Neuronal stem cell (in vitro differentiated cells): ENCODE data around the gene PPARGC1A.

Experiments
- DNase-seq: peaks from one replicate; pipeline ENCODE4 v3.0.0-alpha.2; 2013; ENCODE audit warnings: low spot score
- H2AFZ ChIP-seq: one replicate; pipeline ENCODE4 v1.6.1; 2013; ENCODE audit warnings: mild to moderate bottlenecking, low read length, inconsistent platforms
- H2AK5ac ChIP-seq: 2 replicates; pipeline ENCODE4 v1.6.1; 2013; ENCODE audit warnings: low read depth, mild to moderate bottlenecking, inconsistent platforms, low read length, moderate library complexity, mixed read lengths
- H2BK120ac ChIP-seq: 2 replicates; pipeline ENCODE4 v1.6.1; 2013; ENCODE audit warnings: low read depth, mild to moderate bottlenecking, inconsistent platforms, low read length, moderate library complexity, mixed read lengths
- H2BK12ac ChIP-seq: one replicate; pipeline ENCODE4 v1.6.1; 2013; ENCODE audit warnings: low read length, inconsistent platforms
- H2BK15ac ChIP-seq: 2 replicates; pipeline ENCODE4 v1.6.1; 2013; ENCODE audit warnings: mild to moderate bottlenecking, low read length, inconsistent platforms, mixed read lengths
- H2BK5ac ChIP-seq: one replicate; pipeline ENCODE4 v1.6.1; 2013; ENCODE audit warnings: inconsistent platforms, mild to moderate bottlenecking, low read length, moderate library complexity
- H3K14ac ChIP-seq: one replicate; pipeline ENCODE4 v1.6.1; 2013; ENCODE audit warnings: low read length, inconsistent platforms
- H3K18ac ChIP-seq: 2 replicates; pipeline ENCODE4 v1.6.1; 2013; ENCODE audit warnings: low read length, inconsistent platforms
- H3K23ac ChIP-seq: 2 replicates; pipeline ENCODE4 v1.6.1; 2013; ENCODE audit warnings: low read depth, mild to moderate bottlenecking, mixed read lengths, low read length, inconsistent platforms; ENCODE audit not compliant: poor library complexity
- H3K27ac ChIP-seq: replicated peaks from 3 replicates; pipeline ENCODE4 v1.5.1; 2013; ENCODE audit warnings: low read length, inconsistent platforms
- H3K27me3 ChIP-seq, 3 experiments: 2 replicates each; pipeline ENCODE4 v1.6.1; 2013; ENCODE audit warnings: low read length in 3 of 3, mild to moderate bottlenecking in 2 of 3, inconsistent platforms in 1 of 3, low read depth in 1 of 3, mixed read lengths in 1 of 3, moderate library complexity in 1 of 3; ENCODE audit not compliant: control insufficient read depth in 3 of 3, insufficient read depth in 3 of 3
- H3K36me3 ChIP-seq, 2 donors: replicated peaks in 1 of 2; 2 replicates each; pipeline ENCODE4 v1.6.1; 2013; ENCODE audit warnings: low read length in 2 of 2; ENCODE audit not compliant: control insufficient read depth in 2 of 2, insufficient read depth in 2 of 2
- H3K4ac ChIP-seq: 2 replicates; pipeline ENCODE4 v1.6.1; 2013; ENCODE audit warnings: inconsistent platforms, mild to moderate bottlenecking, low read length, moderate library complexity
- H3K4me1 ChIP-seq, 2 donors: 1 replicate in 1 of 2; 2 replicates in 1 of 2; pipeline ENCODE4 v1.6.1; 2013; ENCODE audit warnings: low read length in 2 of 2, low read depth in 1 of 2; ENCODE audit not compliant: control insufficient read depth in 2 of 2, insufficient read depth in 1 of 2
- H3K4me2 ChIP-seq: one replicate; pipeline ENCODE4 v1.6.1; 2013; ENCODE audit warnings: mild to moderate bottlenecking, low read length, inconsistent platforms; ENCODE audit not compliant: insufficient read depth, poor library complexity, severe bottlenecking
- H3K4me3 ChIP-seq, 2 donors: 2 replicates each; pipeline ENCODE4 v1.5.1; 2013; ENCODE audit warnings: low read length in 2 of 2, mild to moderate bottlenecking in 2 of 2, inconsistent platforms in 1 of 2, moderate library complexity in 1 of 2
- H3K79me1 ChIP-seq: one replicate; pipeline ENCODE4 v1.6.1; 2013; ENCODE audit warnings: low read depth, mild to moderate bottlenecking, inconsistent platforms, low read length, moderate library complexity
- H3K9ac ChIP-seq: one replicate; pipeline ENCODE4 v1.6.1; 2013; ENCODE audit warnings: mild to moderate bottlenecking, low read depth, low read length, inconsistent platforms; ENCODE audit not compliant: poor library complexity
- H3K9me3 ChIP-seq, 2 donors: replicated peaks in 1 of 2; 2 replicates each; pipeline versions ENCODE3 to v1.6.1; 2013; ENCODE audit warnings: low read length in 2 of 2, mild to moderate bottlenecking in 2 of 2, inconsistent platforms in 1 of 2, low read depth in 1 of 2, mixed read lengths in 1 of 2, moderate library complexity in 1 of 2; ENCODE audit not compliant: control insufficient read depth in 2 of 2, insufficient read depth in 1 of 2
- H4K8ac ChIP-seq: one replicate; pipeline ENCODE4 v1.6.1; 2013; ENCODE audit warnings: low read depth, mild to moderate bottlenecking, inconsistent platforms, low read length, moderate library complexity
- H4K91ac ChIP-seq: one replicate; pipeline ENCODE4 v1.6.1; 2013; ENCODE audit warnings: low read length, low read depth, mild to moderate bottlenecking, inconsistent platforms; ENCODE audit not compliant: poor library complexity
- WGBS, 2 donors: extraction: QIAGEN DNeasy Blood & Tissue Kit; methylation state at CpG; one replicate each; pipeline ENCODE4 v1.1.7; 2013; ENCODE audit warnings: missing lambda C conversion rate in 2 of 2, mixed read lengths in 1 of 2; ENCODE audit not compliant: insufficient read length in 2 of 2, insufficient replicate concordance in 1 of 2; ENCODE audit errors: extremely low coverage in 2 of 2; 5-methylcytosine and 5-hydroxymethylcytosine counted together

Gene PPARGC1A

DNA sequence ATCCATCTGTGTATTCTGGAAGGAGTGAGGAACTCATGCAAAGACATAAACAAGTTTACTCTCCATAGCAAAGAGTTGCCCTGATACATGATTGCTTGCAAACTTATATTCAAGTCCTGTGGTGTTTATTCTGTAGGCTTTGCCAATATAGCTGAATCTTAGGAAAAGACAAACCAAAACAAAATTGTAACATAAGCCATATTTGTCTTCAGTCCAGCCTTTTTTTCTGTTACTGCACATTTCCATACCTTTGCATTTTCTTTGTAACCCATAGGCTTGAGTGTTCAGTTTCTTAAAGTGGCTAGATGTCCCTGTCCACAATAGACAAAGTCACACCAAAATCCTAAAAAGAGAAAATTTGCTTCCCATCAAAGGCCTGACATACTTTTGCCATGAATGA is 120.4 kb downstream of the PPARGC1A start:
- Histone ChIP-seq H3K18ac (no peak overlapping the region), H3K27ac (no peak overlapping the region), H2AK5ac (no peak overlapping the region), H2BK12ac (no peak overlapping the region), H3K27me3 (no peaks in the 10 kb centered on the region), H3K4ac (no peak overlapping the region), H3K36me3 (no peaks in the 10 kb centered on the region), H4K91ac (no peak overlapping the region), H3K79me1 (no peaks in the 10 kb centered on the region), H3K14ac (no peak overlapping the region), H4K8ac (no peak overlapping the region), H3K4me2 (no peak overlapping the region), H3K4me3 (no peak overlapping the region), H2BK15ac (no peak overlapping the region), H3K23ac (no peak overlapping the region), H3K9me3 (no peaks in the 10 kb centered on the region), H2AFZ (no peak overlapping the region), H3K9ac (no peak overlapping the region), H3K4me1 (peaks cover 0 to 2% of the 10 kb centered on the region in 2 donors), H2BK5ac (no peak overlapping the region), H2BK120ac (no peak overlapping the region)
- DNase-seq, result no peak

DNA sequence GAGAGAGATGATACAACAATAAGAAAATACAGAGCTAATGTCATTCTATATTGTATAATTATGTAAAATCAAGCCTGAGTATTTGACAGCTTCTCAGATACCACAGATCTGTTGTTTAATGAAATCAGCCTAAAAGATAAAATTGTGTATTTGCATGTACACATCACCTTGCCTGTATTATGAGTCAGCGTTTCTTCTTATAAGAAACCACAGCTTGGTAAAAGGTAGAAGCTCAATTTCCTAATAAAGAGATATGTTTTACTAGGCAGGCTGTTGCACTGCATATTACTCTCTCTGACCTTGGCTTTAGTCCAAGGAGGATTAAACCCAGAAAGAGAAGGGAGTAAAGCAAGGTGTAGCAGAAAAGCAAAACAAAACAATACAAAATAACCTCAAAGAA is 121.3 kb downstream of the PPARGC1A start:
- H3K27ac ChIP-seq, result no peak overlapping the region
- H3K27me3 ChIP-seq, result no peaks in the 10 kb centered on the region
- H2AK5ac ChIP-seq, result no peak overlapping the region
- no peak overlapping the region for H2BK15ac ChIP-seq
- no peaks in the 10 kb centered on the region for H3K36me3 ChIP-seq
- no peak overlapping the region for H3K4me2 ChIP-seq
- H3K4ac ChIP-seq, result no peak overlapping the region
- H3K18ac ChIP-seq, result no peak overlapping the region
- no peak overlapping the region for H4K91ac ChIP-seq
- H3K79me1 ChIP-seq, result no peaks in the 10 kb centered on the region
- no peak overlapping the region for H2BK5ac ChIP-seq
- no peaks in the 10 kb centered on the region for H3K9me3 ChIP-seq
- H2BK120ac ChIP-seq, result no peak overlapping the region
- H3K4me3 ChIP-seq, result no peak overlapping the region
- H3K23ac ChIP-seq, result no peak overlapping the region
- H3K14ac ChIP-seq, result no peak overlapping the region
- no peak overlapping the region for H2BK12ac ChIP-seq
- DNase-seq, result no peak
- no peak overlapping the region for H2AFZ ChIP-seq
- no peaks in the 10 kb centered on the region for H3K4me1 ChIP-seq
- no CpG with 5 or more reads among the region's 1 CpG for WGBS, 2 donors
- no peak overlapping the region for H3K9ac ChIP-seq
- H4K8ac ChIP-seq, result no peak overlapping the region

DNA sequence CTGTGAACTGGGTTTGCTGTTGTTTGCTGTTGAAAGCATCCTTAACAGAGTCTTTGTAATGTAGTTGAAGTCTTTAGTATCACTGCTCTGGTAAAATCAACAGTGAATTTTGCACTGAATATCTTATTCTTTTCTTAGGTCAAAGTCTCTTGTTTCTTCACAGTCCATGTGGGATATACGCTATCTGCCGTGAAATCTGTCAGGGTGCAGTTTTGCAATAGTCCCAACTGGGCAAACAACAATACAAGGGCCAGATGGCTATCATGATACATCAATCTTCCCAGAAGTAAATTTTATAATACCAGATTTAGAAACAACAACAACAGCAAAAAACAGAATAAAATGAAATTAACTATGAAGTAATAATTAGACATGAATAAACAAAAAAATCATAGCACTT is 123.5 kb downstream of the PPARGC1A start:
- H2BK15ac ChIP-seq, result no peak overlapping the region
- no peak overlapping the region for H4K91ac ChIP-seq
- no CpG with 5 or more reads among the region's 2 CpGs for WGBS, 2 donors
- H3K4me2 ChIP-seq, result no peak overlapping the region
- H2BK12ac ChIP-seq, result no peak overlapping the region
- H3K27me3 ChIP-seq, result no peaks in the 10 kb centered on the region
- DNase-seq, result no peak
- H2BK120ac ChIP-seq, result no peak overlapping the region
- H3K18ac ChIP-seq, result no peak overlapping the region
- no peak overlapping the region for H3K4me3 ChIP-seq
- H3K4ac ChIP-seq, result no peak overlapping the region
- H2BK5ac ChIP-seq, result no peak overlapping the region
- no peaks in the 10 kb centered on the region for H3K9me3 ChIP-seq
- H3K14ac ChIP-seq, result no peak overlapping the region
- H4K8ac ChIP-seq, result no peak overlapping the region
- H3K4me1 ChIP-seq, result no peaks in the 10 kb centered on the region
- no peaks in the 10 kb centered on the region for H3K36me3 ChIP-seq
- no peak overlapping the region for H2AFZ ChIP-seq
- no peak overlapping the region for H3K23ac ChIP-seq
- H2AK5ac ChIP-seq, result no peak overlapping the region
- no peaks in the 10 kb centered on the region for H3K79me1 ChIP-seq
- H3K27ac ChIP-seq, result no peak overlapping the region
- H3K9ac ChIP-seq, result no peak overlapping the region

DNA sequence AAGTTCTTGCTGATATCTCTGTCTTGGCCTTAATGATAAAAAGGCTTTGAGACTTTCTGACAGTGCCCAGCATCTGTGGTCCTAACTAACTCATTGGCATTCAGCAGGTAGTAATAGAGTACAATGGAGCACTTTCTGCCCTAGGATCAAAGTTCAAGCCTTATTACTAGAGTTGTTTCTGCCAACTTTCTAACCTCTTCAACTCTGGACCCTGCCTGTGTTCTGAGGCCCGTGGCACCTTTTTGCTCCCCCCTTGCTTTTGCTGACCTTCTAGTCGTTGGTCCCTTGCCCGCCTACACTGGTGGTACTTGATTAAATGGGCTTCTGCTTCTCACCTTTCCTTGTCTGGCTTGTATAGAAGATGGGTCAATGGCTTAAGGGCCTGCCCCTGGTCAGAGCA is 126.3 kb downstream of the PPARGC1A start:
- DNase-seq, result no peak
- H3K36me3 ChIP-seq, result no peaks in the 10 kb centered on the region
- no peak overlapping the region for H2AK5ac ChIP-seq
- H4K91ac ChIP-seq, result no peak overlapping the region
- no peaks in the 10 kb centered on the region for H3K27me3 ChIP-seq
- H3K9ac ChIP-seq, result no peak overlapping the region
- no peaks in the 10 kb centered on the region for H3K79me1 ChIP-seq
- no peak overlapping the region for H2BK120ac ChIP-seq
- H3K4ac ChIP-seq, result no peak overlapping the region
- H3K9me3 ChIP-seq, result no peaks in the 10 kb centered on the region
- H4K8ac ChIP-seq, result no peak overlapping the region
- H3K4me3 ChIP-seq, result no peak overlapping the region
- no peak overlapping the region for H3K18ac ChIP-seq
- H3K4me2 ChIP-seq, result no peak overlapping the region
- no peak overlapping the region for H3K14ac ChIP-seq
- H3K27ac ChIP-seq, result no peak overlapping the region
- WGBS, 2 donors, result no CpG with 5 or more reads among the region's 3 CpGs
- H2AFZ ChIP-seq, result no peak overlapping the region
- no peak overlapping the region for H2BK12ac ChIP-seq
- no peak overlapping the region for H2BK15ac ChIP-seq
- no peak overlapping the region for H3K23ac ChIP-seq
- H3K4me1 ChIP-seq, result peaks cover 0 to 7% of the 10 kb centered on the region in 2 donors
- no peak overlapping the region for H2BK5ac ChIP-seq
